Gastroesophageal sphincter (tissue), 3 donors: Measurements from ENCODE around the gene ACAD11.

Experiments
- CTCF ChIP-seq, 4 experiments: fragments of 200-600 bp in 2 of 4; fragments of 450-650 bp in 2 of 4; sonication (generic) in 1 of 4; IDR thresholded peaks; one replicate each; pipeline ENCODE4 v1.5.1; 2017 to 2019; ENCODE audit warnings: antibody characterized with exemption in 4 of 4, mild to moderate bottlenecking in 2 of 4, moderate library complexity in 2 of 4
- EP300 ChIP-seq: sonication (generic); formaldehyde crosslinking; IDR thresholded peaks from one replicate; pipeline ENCODE4 v1.6.1; 2017; ENCODE audit warnings: antibody characterized with exemption, mild to moderate bottlenecking

GRCh38 chr3:132568422-132568821 is 91.2 kb downstream of the ACAD11 start:
- TF ChIP-seq CTCF (IDR thresholded peaks at IDR 0.05) (no peak), EP300 (no peak)
